PFSK-1 (cell line): ENCODE data around the gene C13orf42.

Experiments used
- POLR2AphosphoS5 ChIP-seq: IDR thresholded peaks from 2 replicates; pipeline ENCODE4 v1.6.1; 2012; ENCODE audit warnings: low read depth, mild to moderate bottlenecking, control low read depth, low read length, moderate library complexity
- SIN3A ChIP-seq: IDR thresholded peaks from 2 replicates; pipeline ENCODE4 v1.6.1; 2012; ENCODE audit warnings: mild to moderate bottlenecking, low read length, moderate library complexity, borderline replicate concordance; ENCODE audit not compliant: insufficient read depth
- TAF1 ChIP-seq: IDR thresholded peaks from 2 replicates; pipeline ENCODE4 v1.6.1; 2012; ENCODE audit warnings: low read length, control low read depth, borderline replicate concordance; ENCODE audit not compliant: insufficient read depth

DNA sequence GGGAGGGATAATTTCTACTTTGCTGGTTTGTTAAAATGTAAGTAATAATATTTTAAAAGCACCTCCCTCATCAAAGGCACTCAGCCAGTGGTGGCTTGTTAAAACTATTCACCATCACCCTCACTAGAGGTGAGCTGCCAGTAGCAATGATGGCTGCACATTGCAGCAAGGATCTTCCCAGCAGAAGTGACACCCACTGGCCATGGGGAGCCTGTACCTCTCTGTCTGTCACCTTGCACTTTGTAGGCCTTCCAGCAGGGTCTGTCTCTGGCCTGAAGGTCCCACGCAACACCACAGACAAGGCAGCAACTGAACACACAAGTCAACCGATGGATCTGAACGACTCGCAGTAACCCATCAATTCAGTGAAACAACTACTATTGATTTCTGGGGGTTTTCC, 47.3 kb upstream of the C13orf42 start:
- TF ChIP-seq POLR2AphosphoS5: no peak
- TF ChIP-seq TAF1: no peak
- TF ChIP-seq SIN3A: no peak
